ENCODE results near the gene DDAH1. TPM values are rescaled to one million over a fixed set of nuclear protein-coding genes. Genes with fewer than 3 reads are reported as not detected.
A peak's percentile ranks its signal among the peaks of the same experiment; 100 is the strongest.

Gene DDAH1
- total and polyA plus RNA-seq, 2 of the 8 experiments (the other 6 are each of a cell fraction or from before 2014, with no cell fraction given): 22.8 to 54.5 TPM

DNA sequence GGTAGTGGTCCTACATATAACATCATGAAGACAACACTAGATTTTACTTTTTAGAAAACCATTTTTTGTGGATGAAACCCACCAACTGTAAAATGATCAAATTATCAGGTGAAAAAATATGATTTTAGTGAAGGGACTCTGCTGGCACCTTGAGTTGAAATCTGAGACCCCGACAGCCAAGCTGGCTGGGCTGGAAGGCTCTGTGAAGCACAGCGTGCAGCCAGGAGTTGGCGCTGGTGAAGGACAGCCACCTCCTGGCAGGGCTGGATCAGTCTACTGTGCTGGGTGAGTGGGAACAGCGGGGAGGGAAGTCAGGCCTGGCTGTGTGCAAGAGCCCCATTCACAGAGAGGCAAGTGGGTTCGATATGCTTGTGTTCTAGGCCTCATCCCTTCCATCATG is 47.9 kb downstream of the DDAH1 start (continued):
- TF ChIP-seq, protein P1, sequence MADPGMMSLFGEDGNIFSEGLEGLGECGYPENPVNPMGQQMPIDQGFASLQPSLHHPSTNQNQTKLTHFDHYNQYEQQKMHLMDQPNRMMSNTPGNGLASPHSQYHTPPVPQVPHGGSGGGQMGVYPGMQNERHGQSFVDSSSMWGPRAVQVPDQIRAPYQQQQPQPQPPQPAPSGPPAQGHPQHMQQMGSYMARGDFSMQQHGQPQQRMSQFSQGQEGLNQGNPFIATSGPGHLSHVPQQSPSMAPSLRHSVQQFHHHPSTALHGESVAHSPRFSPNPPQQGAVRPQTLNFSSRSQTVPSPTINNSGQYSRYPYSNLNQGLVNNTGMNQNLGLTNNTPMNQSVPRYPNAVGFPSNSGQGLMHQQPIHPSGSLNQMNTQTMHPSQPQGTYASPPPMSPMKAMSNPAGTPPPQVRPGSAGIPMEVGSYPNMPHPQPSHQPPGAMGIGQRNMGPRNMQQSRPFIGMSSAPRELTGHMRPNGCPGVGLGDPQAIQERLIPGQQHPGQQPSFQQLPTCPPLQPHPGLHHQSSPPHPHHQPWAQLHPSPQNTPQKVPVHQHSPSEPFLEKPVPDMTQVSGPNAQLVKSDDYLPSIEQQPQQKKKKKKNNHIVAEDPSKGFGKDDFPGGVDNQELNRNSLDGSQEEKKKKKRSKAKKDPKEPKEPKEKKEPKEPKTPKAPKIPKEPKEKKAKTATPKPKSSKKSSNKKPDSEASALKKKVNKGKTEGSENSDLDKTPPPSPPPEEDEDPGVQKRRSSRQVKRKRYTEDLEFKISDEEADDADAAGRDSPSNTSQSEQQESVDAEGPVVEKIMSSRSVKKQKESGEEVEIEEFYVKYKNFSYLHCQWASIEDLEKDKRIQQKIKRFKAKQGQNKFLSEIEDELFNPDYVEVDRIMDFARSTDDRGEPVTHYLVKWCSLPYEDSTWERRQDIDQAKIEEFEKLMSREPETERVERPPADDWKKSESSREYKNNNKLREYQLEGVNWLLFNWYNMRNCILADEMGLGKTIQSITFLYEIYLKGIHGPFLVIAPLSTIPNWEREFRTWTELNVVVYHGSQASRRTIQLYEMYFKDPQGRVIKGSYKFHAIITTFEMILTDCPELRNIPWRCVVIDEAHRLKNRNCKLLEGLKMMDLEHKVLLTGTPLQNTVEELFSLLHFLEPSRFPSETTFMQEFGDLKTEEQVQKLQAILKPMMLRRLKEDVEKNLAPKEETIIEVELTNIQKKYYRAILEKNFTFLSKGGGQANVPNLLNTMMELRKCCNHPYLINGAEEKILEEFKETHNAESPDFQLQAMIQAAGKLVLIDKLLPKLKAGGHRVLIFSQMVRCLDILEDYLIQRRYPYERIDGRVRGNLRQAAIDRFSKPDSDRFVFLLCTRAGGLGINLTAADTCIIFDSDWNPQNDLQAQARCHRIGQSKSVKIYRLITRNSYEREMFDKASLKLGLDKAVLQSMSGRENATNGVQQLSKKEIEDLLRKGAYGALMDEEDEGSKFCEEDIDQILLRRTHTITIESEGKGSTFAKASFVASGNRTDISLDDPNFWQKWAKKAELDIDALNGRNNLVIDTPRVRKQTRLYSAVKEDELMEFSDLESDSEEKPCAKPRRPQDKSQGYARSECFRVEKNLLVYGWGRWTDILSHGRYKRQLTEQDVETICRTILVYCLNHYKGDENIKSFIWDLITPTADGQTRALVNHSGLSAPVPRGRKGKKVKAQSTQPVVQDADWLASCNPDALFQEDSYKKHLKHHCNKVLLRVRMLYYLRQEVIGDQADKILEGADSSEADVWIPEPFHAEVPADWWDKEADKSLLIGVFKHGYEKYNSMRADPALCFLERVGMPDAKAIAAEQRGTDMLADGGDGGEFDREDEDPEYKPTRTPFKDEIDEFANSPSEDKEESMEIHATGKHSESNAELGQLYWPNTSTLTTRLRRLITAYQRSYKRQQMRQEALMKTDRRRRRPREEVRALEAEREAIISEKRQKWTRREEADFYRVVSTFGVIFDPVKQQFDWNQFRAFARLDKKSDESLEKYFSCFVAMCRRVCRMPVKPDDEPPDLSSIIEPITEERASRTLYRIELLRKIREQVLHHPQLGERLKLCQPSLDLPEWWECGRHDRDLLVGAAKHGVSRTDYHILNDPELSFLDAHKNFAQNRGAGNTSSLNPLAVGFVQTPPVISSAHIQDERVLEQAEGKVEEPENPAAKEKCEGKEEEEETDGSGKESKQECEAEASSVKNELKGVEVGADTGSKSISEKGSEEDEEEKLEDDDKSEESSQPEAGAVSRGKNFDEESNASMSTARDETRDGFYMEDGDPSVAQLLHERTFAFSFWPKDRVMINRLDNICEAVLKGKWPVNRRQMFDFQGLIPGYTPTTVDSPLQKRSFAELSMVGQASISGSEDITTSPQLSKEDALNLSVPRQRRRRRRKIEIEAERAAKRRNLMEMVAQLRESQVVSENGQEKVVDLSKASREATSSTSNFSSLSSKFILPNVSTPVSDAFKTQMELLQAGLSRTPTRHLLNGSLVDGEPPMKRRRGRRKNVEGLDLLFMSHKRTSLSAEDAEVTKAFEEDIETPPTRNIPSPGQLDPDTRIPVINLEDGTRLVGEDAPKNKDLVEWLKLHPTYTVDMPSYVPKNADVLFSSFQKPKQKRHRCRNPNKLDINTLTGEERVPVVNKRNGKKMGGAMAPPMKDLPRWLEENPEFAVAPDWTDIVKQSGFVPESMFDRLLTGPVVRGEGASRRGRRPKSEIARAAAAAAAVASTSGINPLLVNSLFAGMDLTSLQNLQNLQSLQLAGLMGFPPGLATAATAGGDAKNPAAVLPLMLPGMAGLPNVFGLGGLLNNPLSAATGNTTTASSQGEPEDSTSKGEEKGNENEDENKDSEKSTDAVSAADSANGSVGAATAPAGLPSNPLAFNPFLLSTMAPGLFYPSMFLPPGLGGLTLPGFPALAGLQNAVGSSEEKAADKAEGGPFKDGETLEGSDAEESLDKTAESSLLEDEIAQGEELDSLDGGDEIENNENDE (IDR thresholded peaks at IDR 0.05; ENCODE audit: insufficient replicate concordance, low read length): no peak
- no peak for TF ChIP-seq SUZ12 (IDR thresholded peaks at IDR 0.05; ENCODE audit: low read length)
- TF ChIP-seq TBP (IDR thresholded peaks at IDR 0.05; ENCODE audit: low read depth, low read length): no peak
- peak in 1 of 2 experiments; percentile 49; a peak in 2 of 4 replicates for TF ChIP-seq RAD21 (IDR thresholded peaks at IDR 0.05 in 1 of 2, conservative IDR thresholded peaks at IDR 0.05 in 1 of 2; ENCODE audit: low read depth in 2 of 2, low read length in 2 of 2)
- no peak for TF ChIP-seq PHF8 (conservative IDR thresholded peaks at IDR 0.05; ENCODE audit: low read depth, low read length)
